Measurements from ENCODE around the gene DYNC2I2.
"Not testable (repeated sequence)": the region's sequence is repeated elsewhere in the genome, so short reads cannot be mapped to it uniquely, and the experiment has no call there.

Gene DYNC2I2

GRCh38 chr9:128685636-128686489 is 29.2 kb upstream of the DYNC2I2 start:
- DNase-seq: no peak

GRCh38 chr9:128684325-128685199 is 27.9 kb upstream of the DYNC2I2 start:
- DNase-seq: peak; percentile 83

GRCh38 chr9:128684065-128684324 is 27.3 kb upstream of the DYNC2I2 start:
- DNase-seq: no peak

- peak; percentile 65 for DNase-seq
Observed at GRCh38 chr9:128683340-128684064, 26.9 kb upstream of the DYNC2I2 start.

GRCh38 chr9:128677794-128678193 is 21.1 kb upstream of the DYNC2I2 start:
- DNase-seq: no peak

GRCh38 chr9:128675382-128675781 is 18.7 kb upstream of the DYNC2I2 start:
- no peak for DNase-seq

- no peak for DNase-seq
Observed at GRCh38 chr9:128669786-128670185, 13.1 kb upstream of the DYNC2I2 start.

GRCh38 chr9:128666481-128666941 is 9.9 kb upstream of the DYNC2I2 start:
- not testable (repeated sequence) for DNase-seq

- DNase-seq: no peak
Observed at GRCh38 chr9:128657796-128658195, 1.1 kb upstream of the DYNC2I2 start.

- no peak for DNase-seq
Observed at GRCh38 chr9:128657344-128657704, 677 bp upstream of the DYNC2I2 start.

GRCh38 chr9:128654481-128654880 is 2.2 kb downstream of the DYNC2I2 start:
- DNase-seq: no peak

- no peak for DNase-seq
Observed at GRCh38 chr9:128653908-128654307, 2.7 kb downstream of the DYNC2I2 start.

GRCh38 chr9:128651798-128652197 is 4.8 kb downstream of the DYNC2I2 start:
- DNase-seq: no peak

- DNase-seq: not testable (repeated sequence)
Observed at GRCh38 chr9:128648206-128648605, 8.4 kb downstream of the DYNC2I2 start.

- no peak for DNase-seq
Observed at GRCh38 chr9:128643519-128644300, 12.9 kb downstream of the DYNC2I2 start.

- no peak for DNase-seq
Observed at GRCh38 chr9:128642675-128643245, 13.9 kb downstream of the DYNC2I2 start.

GRCh38 chr9:128640603-128641002 is 16.0 kb downstream of the DYNC2I2 start:
- no peak for DNase-seq

- DNase-seq: no peak
Observed at GRCh38 chr9:128638580-128638979, 18.1 kb downstream of the DYNC2I2 start.

GRCh38 chr9:128637656-128638055 is 19.0 kb downstream of the DYNC2I2 start:
- DNase-seq: no peak

GRCh38 chr9:128636556-128637530 is 19.8 kb downstream of the DYNC2I2 start:
- DNase-seq: no peak

GRCh38 chr9:128636024-128636390 is 20.6 kb downstream of the DYNC2I2 start:
- no peak for DNase-seq

Measured in right forelimb (tissue), 1 donor.